ENCODE results near the gene CASK.

DNA sequence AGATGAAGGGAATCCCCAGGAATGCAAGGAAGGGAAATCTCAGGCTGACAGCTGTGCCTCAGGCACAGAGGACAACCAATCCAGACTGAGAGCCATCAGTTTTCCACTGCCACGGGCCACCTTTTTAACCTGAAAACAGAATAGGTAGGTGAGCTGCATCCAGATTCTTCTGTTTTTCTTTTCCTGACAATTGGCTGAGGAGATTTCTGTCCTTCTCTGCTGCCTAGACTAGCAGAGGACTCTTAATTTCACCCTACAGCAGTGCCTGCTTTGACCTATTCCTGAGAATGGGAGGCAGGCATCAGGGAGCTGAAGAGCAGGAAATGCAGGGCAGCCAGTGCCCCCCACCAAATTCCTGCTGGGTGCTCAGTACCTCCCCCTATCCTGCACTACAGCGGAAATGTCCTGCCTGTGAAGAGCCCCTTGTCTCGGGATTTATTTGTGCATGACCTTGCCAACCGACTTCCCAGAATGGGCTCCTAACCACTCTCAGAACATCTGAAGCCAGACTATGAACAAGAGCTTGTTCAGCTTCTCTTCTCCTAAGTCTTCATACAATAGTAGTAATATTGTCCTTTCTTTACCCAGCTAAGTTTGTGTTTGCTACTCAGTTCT is 65.1 kb downstream of the CASK start:
- TF ChIP-seq, protein P1, sequence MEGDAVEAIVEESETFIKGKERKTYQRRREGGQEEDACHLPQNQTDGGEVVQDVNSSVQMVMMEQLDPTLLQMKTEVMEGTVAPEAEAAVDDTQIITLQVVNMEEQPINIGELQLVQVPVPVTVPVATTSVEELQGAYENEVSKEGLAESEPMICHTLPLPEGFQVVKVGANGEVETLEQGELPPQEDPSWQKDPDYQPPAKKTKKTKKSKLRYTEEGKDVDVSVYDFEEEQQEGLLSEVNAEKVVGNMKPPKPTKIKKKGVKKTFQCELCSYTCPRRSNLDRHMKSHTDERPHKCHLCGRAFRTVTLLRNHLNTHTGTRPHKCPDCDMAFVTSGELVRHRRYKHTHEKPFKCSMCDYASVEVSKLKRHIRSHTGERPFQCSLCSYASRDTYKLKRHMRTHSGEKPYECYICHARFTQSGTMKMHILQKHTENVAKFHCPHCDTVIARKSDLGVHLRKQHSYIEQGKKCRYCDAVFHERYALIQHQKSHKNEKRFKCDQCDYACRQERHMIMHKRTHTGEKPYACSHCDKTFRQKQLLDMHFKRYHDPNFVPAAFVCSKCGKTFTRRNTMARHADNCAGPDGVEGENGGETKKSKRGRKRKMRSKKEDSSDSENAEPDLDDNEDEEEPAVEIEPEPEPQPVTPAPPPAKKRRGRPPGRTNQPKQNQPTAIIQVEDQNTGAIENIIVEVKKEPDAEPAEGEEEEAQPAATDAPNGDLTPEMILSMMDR (IDR thresholded peaks at IDR 0.05): no peak
- no peak for TF ChIP-seq SIN3A (IDR thresholded peaks at IDR 0.05; ENCODE audit: borderline replicate concordance, insufficient read depth, low read depth, low read length)
- TF ChIP-seq POLR2AphosphoS5 (IDR thresholded peaks at IDR 0.05; ENCODE audit: low read depth, low read length): no peak
- TF ChIP-seq, protein P2, sequence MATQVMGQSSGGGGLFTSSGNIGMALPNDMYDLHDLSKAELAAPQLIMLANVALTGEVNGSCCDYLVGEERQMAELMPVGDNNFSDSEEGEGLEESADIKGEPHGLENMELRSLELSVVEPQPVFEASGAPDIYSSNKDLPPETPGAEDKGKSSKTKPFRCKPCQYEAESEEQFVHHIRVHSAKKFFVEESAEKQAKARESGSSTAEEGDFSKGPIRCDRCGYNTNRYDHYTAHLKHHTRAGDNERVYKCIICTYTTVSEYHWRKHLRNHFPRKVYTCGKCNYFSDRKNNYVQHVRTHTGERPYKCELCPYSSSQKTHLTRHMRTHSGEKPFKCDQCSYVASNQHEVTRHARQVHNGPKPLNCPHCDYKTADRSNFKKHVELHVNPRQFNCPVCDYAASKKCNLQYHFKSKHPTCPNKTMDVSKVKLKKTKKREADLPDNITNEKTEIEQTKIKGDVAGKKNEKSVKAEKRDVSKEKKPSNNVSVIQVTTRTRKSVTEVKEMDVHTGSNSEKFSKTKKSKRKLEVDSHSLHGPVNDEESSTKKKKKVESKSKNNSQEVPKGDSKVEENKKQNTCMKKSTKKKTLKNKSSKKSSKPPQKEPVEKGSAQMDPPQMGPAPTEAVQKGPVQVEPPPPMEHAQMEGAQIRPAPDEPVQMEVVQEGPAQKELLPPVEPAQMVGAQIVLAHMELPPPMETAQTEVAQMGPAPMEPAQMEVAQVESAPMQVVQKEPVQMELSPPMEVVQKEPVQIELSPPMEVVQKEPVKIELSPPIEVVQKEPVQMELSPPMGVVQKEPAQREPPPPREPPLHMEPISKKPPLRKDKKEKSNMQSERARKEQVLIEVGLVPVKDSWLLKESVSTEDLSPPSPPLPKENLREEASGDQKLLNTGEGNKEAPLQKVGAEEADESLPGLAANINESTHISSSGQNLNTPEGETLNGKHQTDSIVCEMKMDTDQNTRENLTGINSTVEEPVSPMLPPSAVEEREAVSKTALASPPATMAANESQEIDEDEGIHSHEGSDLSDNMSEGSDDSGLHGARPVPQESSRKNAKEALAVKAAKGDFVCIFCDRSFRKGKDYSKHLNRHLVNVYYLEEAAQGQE (IDR thresholded peaks at IDR 0.05; ENCODE audit: insufficient read depth in 1 of 2, low read depth in 2 of 2, low read length in 1 of 2): no peak

Data from Panc1 (cell line).